Neural cell (in vitro differentiated cells): ENCODE measurements around the gene ACAD11. TPM values are rescaled to one million over a fixed set of nuclear protein-coding genes. Genes with fewer than 3 reads are reported as not detected.

Experiments
- H2AFZ ChIP-seq: fragments of 200-600, 300-800 bp; sonication (generic), shearing (Covaris generic); 2 replicates; pipeline ENCODE4 v1.6.0; 2014; ENCODE audit warnings: low read depth, mild to moderate bottlenecking, antibody characterized with exemption, low read length, moderate library complexity
- H3F3A ChIP-seq: fragments of 200-600 bp; shearing (Covaris generic); 2 replicates; pipeline ENCODE4 v1.6.1; 2016; ENCODE audit warnings: mild to moderate bottlenecking, moderate library complexity, mixed read lengths, antibody characterized with exemption, low read length; ENCODE audit not compliant: insufficient read depth, poor library complexity, severe bottlenecking
- H3K27ac ChIP-seq: fragments of 200-600, 300-800 bp; sonication (generic), shearing (Covaris generic); 2 replicates; pipeline ENCODE4 v1.5.1; 2014; ENCODE audit warnings: mild to moderate bottlenecking, low read length, moderate library complexity
- H3K27me3 ChIP-seq: fragments of 300-800, 200-600 bp; sonication (generic), shearing (Covaris generic); 2 replicates; pipeline ENCODE4 v1.6.0; 2014; ENCODE audit warnings: mild to moderate bottlenecking, low read depth, low read length, moderate library complexity; ENCODE audit not compliant: insufficient read depth
- H3K36me3 ChIP-seq: fragments of 300-800, 200-600 bp; sonication (generic), shearing (Covaris generic); 2 replicates; pipeline ENCODE4 v1.5.1; 2014; ENCODE audit warnings: mild to moderate bottlenecking, antibody characterized with exemption, low read length, moderate library complexity; ENCODE audit not compliant: insufficient read depth
- H3K4me2 ChIP-seq: fragments of 300-800, 200-600 bp; sonication (generic), shearing (Covaris generic); 2 replicates; pipeline ENCODE4 v1.6.0; 2014; ENCODE audit warnings: mild to moderate bottlenecking, low read length
- H3K4me3 ChIP-seq: fragments of 300-800, 200-600 bp; sonication (generic), shearing (Covaris generic); 2 replicates; pipeline ENCODE4 v1.5.1; 2014; ENCODE audit warnings: mild to moderate bottlenecking, low read length, moderate library complexity
- H3K79me2 ChIP-seq: fragments of 200-600 bp; shearing (Covaris generic); replicated peaks from 2 replicates; pipeline ENCODE4 v1.6.0; 2014; ENCODE audit warnings: mild to moderate bottlenecking, low read length, moderate library complexity; ENCODE audit not compliant: insufficient read depth
- H3K9ac ChIP-seq: fragments of 300-800, 200-600 bp; sonication (generic), shearing (Covaris generic); 2 replicates; pipeline ENCODE4 v1.6.1; 2016; ENCODE audit warnings: mild to moderate bottlenecking, low read length, mixed read lengths
- H3K9me2 ChIP-seq: fragments of 200-600 bp; shearing (Covaris generic); 2 replicates; pipeline ENCODE4 v1.6.1; 2016; ENCODE audit warnings: mild to moderate bottlenecking, low read length, mixed read lengths; ENCODE audit not compliant: insufficient read depth
- H3K9me3 ChIP-seq: fragments of 200-600, 300-800 bp; sonication (generic), shearing (Covaris generic); 2 replicates; pipeline ENCODE4 v1.6.1; 2016; ENCODE audit warnings: mild to moderate bottlenecking, mixed run types, low read length, moderate library complexity, mixed read lengths
- H4K20me1 ChIP-seq: fragments of 200-600 bp; shearing (Covaris generic); 2 replicates; pipeline ENCODE4 v1.6.1; 2016; ENCODE audit warnings: mild to moderate bottlenecking, mixed run types; ENCODE audit not compliant: insufficient read depth
- CTCF ChIP-seq: fragments of 450-650 bp; IDR thresholded peaks from 2 replicates; pipeline ENCODE4 v1.5.1; 2014; ENCODE audit warnings: antibody characterized with exemption, mild to moderate bottlenecking, moderate library complexity; ENCODE audit not compliant: poor library complexity, severe bottlenecking
- EP300 ChIP-seq: fragments of 450-650 bp; conservative IDR thresholded peaks from 2 replicates; pipeline ENCODE4 v1.6.1; 2014; ENCODE audit warnings: antibody characterized with exemption, mild to moderate bottlenecking, moderate library complexity; ENCODE audit not compliant: poor library complexity, severe bottlenecking
- EZH2 ChIP-seq: fragments of 200-600, 300-800 bp; shearing (Covaris generic), sonication (generic); IDR thresholded peaks from 2 replicates; pipeline ENCODE4 v1.6.1; 2014; ENCODE audit warnings: antibody characterized with exemption, low read length, borderline replicate concordance, mild to moderate bottlenecking; ENCODE audit not compliant: insufficient read depth, poor library complexity, severe bottlenecking
- MXI1 ChIP-seq: fragments of 450-650 bp; conservative IDR thresholded peaks from 2 replicates; pipeline ENCODE4 v1.6.1; 2014; ENCODE audit warnings: antibody characterized with exemption, mild to moderate bottlenecking; ENCODE audit not compliant: poor library complexity, severe bottlenecking
- POLR2AphosphoS5 ChIP-seq: IDR thresholded peaks from 2 replicates; pipeline ENCODE4 v1.6.1; 2012
- RAD21 ChIP-seq: fragments of 450-650 bp; conservative IDR thresholded peaks from 2 replicates; pipeline ENCODE4 v1.6.1; 2014; ENCODE audit warnings: antibody characterized with exemption, mild to moderate bottlenecking, moderate library complexity
- SMC3 ChIP-seq: fragments of 450-650 bp; conservative IDR thresholded peaks from 2 replicates; pipeline ENCODE4 v1.6.1; 2014; ENCODE audit warnings: antibody characterized with exemption, mild to moderate bottlenecking, moderate library complexity; ENCODE audit not compliant: poor library complexity
- TAF1 ChIP-seq: IDR thresholded peaks from 2 replicates; pipeline ENCODE4 v1.6.1; 2012; ENCODE audit warnings: low read depth
- polyA plus RNA-seq: library from polyadenylated mRNA; depleted of rRNA; stranded (reverse); fragments of >200 nt; gene quantifications from 2 replicates; pipeline ENCODE4 v1.2.3, GENCODE V29; 2014
- TF ChIP-seq, protein P1 (sequence below): IDR thresholded peaks from 2 replicates; pipeline ENCODE4 v1.6.1; 2012; ENCODE audit warnings: borderline replicate concordance

ACAD11 gene
- polyA plus RNA-seq, 1 donor from 2014 or later = 19.2 TPM

- H3K36me3 ChIP-seq = no peaks in the 10 kb centered on the region
- no peaks in the 10 kb centered on the region for H4K20me1 ChIP-seq
- no peaks in the 10 kb centered on the region for H3F3A ChIP-seq
- no peaks in the 10 kb centered on the region for H3K9me3 ChIP-seq
- no peak overlapping the region for H2AFZ ChIP-seq
- H3K9me2 ChIP-seq = no peaks in the 10 kb centered on the region
- peak overlapping the region; percentile 23 for H3K4me2 ChIP-seq
- H3K27ac ChIP-seq = no peak overlapping the region
- no peak overlapping the region for H3K9ac ChIP-seq
- peak overlapping the region; percentile 90 for H3K4me3 ChIP-seq
- H3K79me2 ChIP-seq = peaks cover 30% of the 10 kb centered on the region
- no peaks in the 10 kb centered on the region for H3K27me3 ChIP-seq
- TF ChIP-seq EP300 (no peak), POLR2AphosphoS5 (no peak), EZH2 (no peak), CTCF (no peak), TAF1 (no peak), SMC3 (no peak), MXI1 (no peak), RAD21 (no peak)
- TF ChIP-seq, protein P1, sequence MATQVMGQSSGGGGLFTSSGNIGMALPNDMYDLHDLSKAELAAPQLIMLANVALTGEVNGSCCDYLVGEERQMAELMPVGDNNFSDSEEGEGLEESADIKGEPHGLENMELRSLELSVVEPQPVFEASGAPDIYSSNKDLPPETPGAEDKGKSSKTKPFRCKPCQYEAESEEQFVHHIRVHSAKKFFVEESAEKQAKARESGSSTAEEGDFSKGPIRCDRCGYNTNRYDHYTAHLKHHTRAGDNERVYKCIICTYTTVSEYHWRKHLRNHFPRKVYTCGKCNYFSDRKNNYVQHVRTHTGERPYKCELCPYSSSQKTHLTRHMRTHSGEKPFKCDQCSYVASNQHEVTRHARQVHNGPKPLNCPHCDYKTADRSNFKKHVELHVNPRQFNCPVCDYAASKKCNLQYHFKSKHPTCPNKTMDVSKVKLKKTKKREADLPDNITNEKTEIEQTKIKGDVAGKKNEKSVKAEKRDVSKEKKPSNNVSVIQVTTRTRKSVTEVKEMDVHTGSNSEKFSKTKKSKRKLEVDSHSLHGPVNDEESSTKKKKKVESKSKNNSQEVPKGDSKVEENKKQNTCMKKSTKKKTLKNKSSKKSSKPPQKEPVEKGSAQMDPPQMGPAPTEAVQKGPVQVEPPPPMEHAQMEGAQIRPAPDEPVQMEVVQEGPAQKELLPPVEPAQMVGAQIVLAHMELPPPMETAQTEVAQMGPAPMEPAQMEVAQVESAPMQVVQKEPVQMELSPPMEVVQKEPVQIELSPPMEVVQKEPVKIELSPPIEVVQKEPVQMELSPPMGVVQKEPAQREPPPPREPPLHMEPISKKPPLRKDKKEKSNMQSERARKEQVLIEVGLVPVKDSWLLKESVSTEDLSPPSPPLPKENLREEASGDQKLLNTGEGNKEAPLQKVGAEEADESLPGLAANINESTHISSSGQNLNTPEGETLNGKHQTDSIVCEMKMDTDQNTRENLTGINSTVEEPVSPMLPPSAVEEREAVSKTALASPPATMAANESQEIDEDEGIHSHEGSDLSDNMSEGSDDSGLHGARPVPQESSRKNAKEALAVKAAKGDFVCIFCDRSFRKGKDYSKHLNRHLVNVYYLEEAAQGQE = no peak
Measured at GRCh38 chr3:132657869-132658747, 1.5 kb downstream of the ACAD11 start.

GRCh38 chr3:132655471-132655870, 4.1 kb downstream of the ACAD11 start:
- Histone ChIP-seq H3K9ac (no peak overlapping the region), H3K27me3 (no peaks in the 10 kb centered on the region), H3K79me2 (peaks cover 4% of the 10 kb centered on the region), H3K9me3 (no peaks in the 10 kb centered on the region), H3K27ac (no peak overlapping the region), H3F3A (no peaks in the 10 kb centered on the region), H2AFZ (no peak overlapping the region), H3K4me2 (no peak overlapping the region), H3K36me3 (no peaks in the 10 kb centered on the region), H4K20me1 (no peaks in the 10 kb centered on the region), H3K9me2 (no peaks in the 10 kb centered on the region), H3K4me3 (no peak overlapping the region)
- TF ChIP-seq TAF1 (no peak), SMC3 (no peak)
